Naive thymus-derived CD4-positive, alpha-beta T cell (primary cell): ENCODE data around the gene MTG1. TPM values are rescaled to one million over a fixed set of nuclear protein-coding genes. Genes with fewer than 3 reads are reported as not detected.
"Not testable (repeated sequence)": the region's sequence is repeated elsewhere in the genome, so short reads cannot be mapped to it uniquely, and the experiment has no call there.

Experiments used
- ATAC-seq: fragments of 150-1000 bp; cut with Tn5 transposase; 2 replicates; pipeline ENCODE4 v1.10.0; 2021; ENCODE audit warnings: mild to moderate bottlenecking, moderate library complexity
- CTCF ChIA-PET: fragments of 350-600 bp; sonication (Branson Sonifier 250); formaldehyde crosslinking; loops from one replicate; lab custom pipeline; 2021; ENCODE audit warnings: antibody characterized with exemption; lab: Charles Lee
- POLR2A ChIA-PET: fragments of 350-600 bp; sonication (Branson Sonifier 250); formaldehyde crosslinking; loops from one replicate; lab custom pipeline; 2021; ENCODE audit warnings: antibody characterized with exemption, inconsistent platforms; lab: Charles Lee
- DNase-seq, 9 donors: peaks; one replicate each; pipeline versions ENCODE4 v3.0.0 to v3.0.0-alpha.2; 2020 to 2022; ENCODE audit warnings: mixed read lengths in 1 of 9
- H3K27ac ChIP-seq: one replicate; pipeline ENCODE4 v1.7.0; 2013; ENCODE audit warnings: mild to moderate bottlenecking, low read depth, low read length, moderate library complexity
- H3K27me3 ChIP-seq, 2 donors: one replicate each; pipeline ENCODE4 v1.7.0; 2013; ENCODE audit warnings: low read length in 2 of 2, mild to moderate bottlenecking in 2 of 2, moderate library complexity in 2 of 2; ENCODE audit not compliant: control insufficient read depth in 2 of 2, insufficient read depth in 2 of 2
- H3K36me3 ChIP-seq, 3 experiments: 1 replicate in 2 of 3; 2 replicates in 1 of 3; pipeline ENCODE4 v1.7.0; 2013; ENCODE audit warnings: low read length in 3 of 3, mild to moderate bottlenecking in 3 of 3, moderate library complexity in 1 of 3; ENCODE audit not compliant: insufficient read depth in 3 of 3, control insufficient read depth in 2 of 3
- H3K4me1 ChIP-seq, 2 donors: one replicate each; pipeline ENCODE4 v1.7.0; 2013; ENCODE audit warnings: low read length in 2 of 2, mild to moderate bottlenecking in 2 of 2, moderate library complexity in 1 of 2; ENCODE audit not compliant: control insufficient read depth in 2 of 2, insufficient read depth in 2 of 2
- H3K4me3 ChIP-seq: 2 replicates; pipeline ENCODE4 v1.7.0; 2013; ENCODE audit warnings: mild to moderate bottlenecking, low read length
- H3K9me3 ChIP-seq, 3 experiments: 1 replicate in 2 of 3; 2 replicates in 1 of 3; pipeline ENCODE4 v1.7.0; 2013; ENCODE audit warnings: low read length in 3 of 3; ENCODE audit not compliant: control insufficient read depth in 2 of 3
- H3K27ac Mint-ChIP-seq, 9 donors: one replicate each; pipeline ENCODE4 v1.8.0; 2020 to 2022; ENCODE audit warnings: mixed read lengths in 9 of 9, mild to moderate bottlenecking in 8 of 9, moderate library complexity in 5 of 9, inconsistent platforms in 2 of 9
- H3K27me3 Mint-ChIP-seq, 5 donors: one replicate each; pipeline ENCODE4 v1.8.0; 2021 to 2022; ENCODE audit warnings: mixed read lengths in 5 of 5, mild to moderate bottlenecking in 1 of 5
- H3K36me3 Mint-ChIP-seq, 5 donors: one replicate each; pipeline ENCODE4 v1.8.0; 2020 to 2022; ENCODE audit warnings: mixed read lengths in 5 of 5, mild to moderate bottlenecking in 3 of 5, inconsistent platforms in 1 of 5
- H3K4me1 Mint-ChIP-seq, 7 donors: one replicate each; pipeline ENCODE4 v1.8.0; 2020 to 2022; ENCODE audit warnings: mixed read lengths in 7 of 7, mild to moderate bottlenecking in 3 of 7, inconsistent platforms in 1 of 7
- H3K4me3 Mint-ChIP-seq, 10 donors: one replicate each; pipeline ENCODE4 v1.8.0; 2020 to 2022; ENCODE audit warnings: mild to moderate bottlenecking in 10 of 10, mixed read lengths in 10 of 10, moderate library complexity in 6 of 10, inconsistent platforms in 2 of 10
- H3K9me3 Mint-ChIP-seq, 11 donors: one replicate each; pipeline ENCODE4 v1.8.0; 2020 to 2022; ENCODE audit warnings: mixed read lengths in 11 of 11, mild to moderate bottlenecking in 4 of 11, inconsistent platforms in 1 of 11, moderate library complexity in 1 of 11
- intact Hi-C, 2 donors: fragments of 100-400 bp; cut with micrococcal nuclease; formaldehyde crosslinking; loops; one replicate each; pipeline ENCODE4 v1.15.1; 2023
- polyA plus RNA-seq, 2 donors: library from polyadenylated mRNA; unstranded; fragments of 300-500 nt; fragmentation: Illumina TruSeq; gene quantifications; one replicate each; pipeline ENCODE4 v1.2.3, GENCODE V29; 2021
- total RNA-seq, 6 experiments: library from RNA in 5 of 6; stranded (reverse) in 5 of 6; gene quantifications; 1 replicate in 5 of 6; 2 replicates in 1 of 6; pipeline ENCODE4 v1.2.3 and lab custom pipeline; 2021 to 2026

Gene MTG1
- total and polyA plus RNA-seq, 7 experiments from 2014 or later: 25.6 to 67.1 (median 51.2) TPM

- Mint-ChIP-seq H3K9me3 (peaks cover 0 to 1% (median 0%) of the 10 kb centered on the region in 11 donors), H3K4me3 (peak overlapping the region in 4 of 10 donors; percentile 16 to 85 (median 56)), H3K27me3 (peaks cover 0 to 4% (median 0%) of the 10 kb centered on the region in 5 donors), H3K36me3 (peaks cover 0 to 19% (median 0%) of the 10 kb centered on the region in 5 donors), H3K27ac (peak overlapping the region in 1 of 9 donors; percentile 43), H3K4me1 (peaks cover 0 to 12% (median 8%) of the 10 kb centered on the region in 7 donors)
- Histone ChIP-seq H3K36me3 (peaks cover 0 to 52% (median 0%) of the 10 kb centered on the region in 3 experiments), H3K27me3 (no peaks in the 10 kb centered on the region), H3K4me3 (no peak overlapping the region), H3K9me3 (no peaks in the 10 kb centered on the region), H3K4me1 (no peaks in the 10 kb centered on the region), H3K27ac (no peak overlapping the region)
- intact Hi-C loops: loop anchor here (5.0 to 10.0 kb wide), 2 partner anchors 108 to 835 kb away; partner anchors contain the start of gene INPP5A (in 1 of the 2)
- DNase-seq (no peak), ATAC-seq (no peak)
- CTCF ChIA-PET: interaction anchor here (0.6 to 0.7 kb wide), 2 partner anchors 9 to 86 kb away, joined by 3 read pairs; no protein-coding TSS in a partner anchor
- POLR2A ChIA-PET: interaction anchor here (1.0 to 1.4 kb wide), 2 partner anchors 8 to 20 kb away, joined by 3 to 4 read pairs; no protein-coding TSS in a partner anchor
Observed at GRCh38 chr10:133370030-133370786, 23.7 kb upstream of the MTG1 start.

- intact Hi-C loops: loop anchor here (5.0 to 10.0 kb wide), 2 partner anchors 110 to 838 kb away; partner anchors contain the start of gene INPP5A (in 1 of the 2)
- no peak overlapping the region for H3K27ac ChIP-seq
- Mint-ChIP-seq H3K36me3 (peaks cover 0 to 12% (median 0%) of the 10 kb centered on the region in 5 donors), H3K4me1 (peaks cover 0 to 21% (median 12%) of the 10 kb centered on the region in 7 donors), H3K9me3 (peaks cover 0 to 1% (median 0%) of the 10 kb centered on the region in 11 donors), H3K4me3 (peak overlapping the region in 9 of 10 donors; percentile 29 to 85 (median 78)), H3K27ac (no peak overlapping the region), H3K27me3 (peaks cover 0 to 14% (median 0%) of the 10 kb centered on the region in 5 donors)
- peaks cover 0 to 33% (median 0%) of the 10 kb centered on the region in 3 experiments for H3K36me3 ChIP-seq
- DNase-seq: no peak
- no peaks in the 10 kb centered on the region for H3K27me3 ChIP-seq
- no peaks in the 10 kb centered on the region for H3K9me3 ChIP-seq
- ATAC-seq: no peak
- H3K4me1 ChIP-seq: no peaks in the 10 kb centered on the region
- ChIA-PET CTCF (no interaction called here), POLR2A (interaction anchor here (2.5 kb wide), 1 partner anchor 18 kb away, joined by 18 read pairs; no protein-coding TSS in a partner anchor)
- no peak overlapping the region for H3K4me3 ChIP-seq
Observed at GRCh38 chr10:133372507-133372906, 21.4 kb upstream of the MTG1 start.

GRCh38 chr10:133373174-133374090 lies 20.5 kb upstream of the MTG1 start, which contains the start of gene ECHS1:
Gene ECHS1, minus strand, starts transcription at chr10:133373354. Its CDS starts 21 bp downstream, at chr10:133373333.
- peak; percentile 81 to 99 (median 90) for DNase-seq
- no peaks in the 10 kb centered on the region for H3K27me3 ChIP-seq
- intact Hi-C loops: loop anchor here (1.0 to 10.0 kb wide), 7 partner anchors 15 to 839 kb away; partner anchors contain the start of genes FUOM (in 2 of the 2), MTG1 (in 2 of the 2) and INPP5A (in 1 of the 2)
- Mint-ChIP-seq H3K36me3 (peaks cover 0 to 8% (median 0%) of the 10 kb centered on the region in 5 donors), H3K4me3 (peak within 1 kb of the TSS; percentile 57 to 92 (median 81)), H3K9me3 (no peaks in the 10 kb centered on the region), H3K4me1 (peaks cover 0 to 21% (median 12%) of the 10 kb centered on the region in 7 donors), H3K27me3 (peaks cover 0 to 14% (median 0%) of the 10 kb centered on the region in 5 donors), H3K27ac (peak within 1 kb of the TSS; percentile 14 to 83 (median 67))
- ATAC-seq: peak; percentile 99
- no peaks in the 10 kb centered on the region for H3K9me3 ChIP-seq
- H3K27ac ChIP-seq: peak within 1 kb of the TSS; percentile 82
- peaks cover 0 to 27% (median 0%) of the 10 kb centered on the region in 3 experiments for H3K36me3 ChIP-seq
- POLR2A ChIA-PET: interaction anchor here (0.6 to 2.5 kb wide), 2 partner anchors 17 to 38 kb away, joined by 3 to 18 read pairs; no protein-coding TSS in a partner anchor
- CTCF ChIA-PET: no interaction called here
- peaks cover 0 to 3% of the 10 kb centered on the region in 2 donors for H3K4me1 ChIP-seq
- peak within 1 kb of the TSS; percentile 68 for H3K4me3 ChIP-seq

- H3K27me3 ChIP-seq: no peaks in the 10 kb centered on the region
- H3K27ac Mint-ChIP-seq: peak overlapping the region in 1 of 9 donors; percentile 61
- H3K36me3 ChIP-seq: peaks cover 0 to 9% (median 0%) of the 10 kb centered on the region in 3 experiments
- ChIA-PET CTCF (no interaction called here), POLR2A (interaction anchor here (1.0 to 1.1 kb wide), 2 partner anchors 14 to 16 kb away, joined by 3 to 7 read pairs; no protein-coding TSS in a partner anchor)
- H3K4me3 Mint-ChIP-seq: peak overlapping the region in 7 of 10 donors; percentile 33 to 71 (median 45)
- no peaks in the 10 kb centered on the region for H3K9me3 Mint-ChIP-seq
- no peak overlapping the region for H3K27ac ChIP-seq
- intact Hi-C loops: loop anchor here (5.0 to 10.0 kb wide), 2 partner anchors 838 to 841 kb away; partner anchors contain the start of gene INPP5A (in 2 of the 2)
- ATAC-seq: no peak
- no peaks in the 10 kb centered on the region for H3K36me3 Mint-ChIP-seq
- peaks cover 0 to 21% (median 10%) of the 10 kb centered on the region in 7 donors for H3K4me1 Mint-ChIP-seq
- no peak for DNase-seq
- H3K9me3 ChIP-seq: no peaks in the 10 kb centered on the region
- H3K4me3 ChIP-seq: no peak overlapping the region
- peaks cover 0 to 14% (median 0%) of the 10 kb centered on the region in 5 donors for H3K27me3 Mint-ChIP-seq
- peaks cover 0 to 3% of the 10 kb centered on the region in 2 donors for H3K4me1 ChIP-seq
Observed at GRCh38 chr10:133375357-133376115, 18.4 kb upstream of the MTG1 start.

GRCh38 chr10:133376183-133376582 lies 17.8 kb upstream of the MTG1 start:
- H3K27ac Mint-ChIP-seq, H3K4me3 ChIP-seq, H3K27me3 ChIP-seq, H3K9me3 Mint-ChIP-seq, H3K36me3 ChIP-seq, ATAC-seq, DNase-seq, H3K4me1 ChIP-seq, H3K9me3 ChIP-seq, CTCF ChIA-PET, H3K36me3 Mint-ChIP-seq, H3K27ac ChIP-seq: not testable (repeated sequence)
- intact Hi-C loops: loop anchor here (5.0 to 10.0 kb wide), 2 partner anchors 839 to 841 kb away; partner anchors contain the start of gene INPP5A (in 2 of the 2)
- peak overlapping the region in 9 of 10 donors; percentile 29 to 82 (median 59) for H3K4me3 Mint-ChIP-seq
- peaks cover 0 to 21% (median 10%) of the 10 kb centered on the region in 7 donors for H3K4me1 Mint-ChIP-seq
- POLR2A ChIA-PET: interaction anchor here (0.8 to 6.0 kb wide), 3 partner anchors 10 to 20 kb away, joined by 3 to 47 read pairs (median 3); no protein-coding TSS in a partner anchor
- H3K27me3 Mint-ChIP-seq: peaks cover 0 to 14% (median 0%) of the 10 kb centered on the region in 5 donors
